ENCODE measurements around the gene CCDC138. TPM values are rescaled to one million over a fixed set of nuclear protein-coding genes. Genes with fewer than 3 reads are reported as not detected.

Gene CCDC138
- total RNA-seq, 1 experiment from 2014 or later = 10.1 TPM

- in situ Hi-C loops (cut with HindIII; ENCODE audit: low pct_unique_long_range_greater_than_20kb, low sequenced_read_pairs) (no loop called here), intact Hi-C loops (cut with micrococcal nuclease; ENCODE audit: unreplicated experiment) (no loop called here)
- ATAC-seq (no peak), DNase-seq (ENCODE audit: low read depth, low spot score) (no peak)
- no peaks in the 10 kb centered on the region for H3K27me3 ChIP-seq (ENCODE audit: control insufficient read depth, insufficient read depth, low read length)
- no peak overlapping the region for H3K27ac ChIP-seq (ENCODE audit: low read length)
- ChIA-PET CTCF (no interaction called here), POLR2A (no interaction called here)
- BruUV-seq (replicated peaks) = no TSS peak
- H3K4me1 ChIP-seq (ENCODE audit: control insufficient read depth, insufficient read depth, low read length) = no peaks in the 10 kb centered on the region
- TF ChIP-seq POLR2AphosphoS5 (IDR thresholded peaks at IDR 0.05; ENCODE audit: low read depth, low read length) (no peak), TCF7L2 (IDR thresholded peaks at IDR 0.05; ENCODE audit: low read depth, low read length) (no peak), REST (IDR thresholded peaks at IDR 0.05; ENCODE audit: insufficient read depth in 1 of 2, low read depth in 2 of 2, low read length in 1 of 2) (no peak), SIN3A (IDR thresholded peaks at IDR 0.05; ENCODE audit: borderline replicate concordance, insufficient read depth, low read depth, low read length) (no peak), CTCF (IDR thresholded peaks at IDR 0.05) (no peak)
- no peak overlapping the region for H3K4me3 ChIP-seq (ENCODE audit: low read depth in 2 of 2, low read length in 2 of 2)
- no peaks in the 10 kb centered on the region for H3K36me3 ChIP-seq (ENCODE audit: control insufficient read depth, insufficient read depth, low read length)
- no peaks in the 10 kb centered on the region for H3K9me3 ChIP-seq (ENCODE audit: control insufficient read depth, insufficient read depth, low read depth, low read length)
These were observed 123.5 kb downstream of the CCDC138 start for GRCh38 chr2:108910011-108910431.

DNA sequence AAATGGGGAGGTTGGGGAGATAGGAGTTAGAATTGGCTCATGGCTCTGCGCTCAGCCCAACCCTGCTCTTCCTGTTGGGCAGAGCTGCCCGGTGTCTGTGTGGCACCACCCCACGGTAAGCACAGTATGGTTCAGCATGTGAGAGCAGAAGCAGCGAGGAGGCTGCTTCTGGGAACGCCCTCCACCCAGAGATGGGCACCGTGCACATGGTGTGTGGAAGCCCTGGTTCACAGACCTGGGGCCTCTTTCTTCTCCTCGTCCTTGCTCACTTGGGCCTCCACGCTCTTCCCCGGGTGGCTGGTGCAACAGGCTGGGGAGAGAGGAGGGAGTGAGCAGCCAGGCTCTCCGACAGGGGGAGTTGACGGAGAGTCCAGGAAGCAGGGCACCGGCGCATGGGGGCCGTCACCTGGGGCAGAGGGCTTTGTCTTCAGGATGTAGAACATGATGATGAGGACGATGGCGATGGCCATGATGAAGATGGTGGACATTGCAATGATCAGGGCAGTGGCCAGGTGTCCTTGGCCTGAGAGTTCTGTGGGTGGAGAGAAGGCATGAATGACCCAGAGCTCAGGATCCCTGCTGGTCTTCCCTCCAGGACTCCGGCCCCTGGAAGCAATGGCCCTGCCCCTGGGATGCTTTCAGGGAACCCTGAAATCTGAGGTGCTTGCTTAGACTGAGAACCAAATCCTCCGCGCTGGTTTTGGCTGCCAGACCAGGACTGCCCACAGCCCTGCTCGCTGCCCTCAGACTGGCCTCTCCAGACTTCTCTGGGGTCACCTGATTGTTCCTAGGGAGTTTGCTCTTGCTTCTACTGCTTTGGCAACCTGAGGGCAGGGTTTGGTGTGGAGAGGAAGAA lies 124.2 kb downstream of the CCDC138 start:
- CTCF ChIA-PET = no interaction called here
- no peak; the same call in 1 of the 2 replicates for ATAC-seq

More for the DNA sequence above, 124.2 kb downstream of the CCDC138 start:
- Histone ChIP-seq H3K36me3 (ENCODE audit: control insufficient read depth, insufficient read depth, low read length) (no peaks in the 10 kb centered on the region), H3K9me3 (ENCODE audit: control insufficient read depth, insufficient read depth, low read depth, low read length) (no peaks in the 10 kb centered on the region), H3K4me3 (ENCODE audit: low read depth in 2 of 2, low read length in 2 of 2) (no peak overlapping the region), H3K4me1 (ENCODE audit: control insufficient read depth, insufficient read depth, low read length) (no peaks in the 10 kb centered on the region), H3K27me3 (ENCODE audit: control insufficient read depth, insufficient read depth, low read length) (no peaks in the 10 kb centered on the region), H3K27ac (ENCODE audit: low read length) (no peak overlapping the region)
- DNase-seq (ENCODE audit: low read depth, low spot score) = no peak
- no peak for TF ChIP-seq REST (IDR thresholded peaks at IDR 0.05; ENCODE audit: insufficient read depth in 1 of 2, low read depth in 2 of 2, low read length in 1 of 2)
- no peak for TF ChIP-seq CTCF (IDR thresholded peaks at IDR 0.05)
- no peak for TF ChIP-seq SIN3A (IDR thresholded peaks at IDR 0.05; ENCODE audit: borderline replicate concordance, insufficient read depth, low read depth, low read length)
- no peak for TF ChIP-seq TCF7L2 (IDR thresholded peaks at IDR 0.05; ENCODE audit: low read depth, low read length)
- TF ChIP-seq POLR2AphosphoS5 (IDR thresholded peaks at IDR 0.05; ENCODE audit: low read depth, low read length) = no peak
- BruUV-seq (replicated peaks) = no TSS peak
- POLR2A ChIA-PET = no interaction called here
- intact Hi-C loops (cut with micrococcal nuclease; ENCODE audit: unreplicated experiment) = no loop called here
- in situ Hi-C loops (cut with HindIII; ENCODE audit: low pct_unique_long_range_greater_than_20kb, low sequenced_read_pairs) = no loop called here
